DOHH2 (cell line): ENCODE measurements around the gene IGFL2.

ENCODE experiments used
- CTCF ChIP-seq: fragments of 200-600 bp; sonication (generic); IDR thresholded peaks from one replicate; pipeline ENCODE4 v1.5.1; 2014; ENCODE audit warnings: antibody characterized with exemption, mild to moderate bottlenecking, low read depth, low read length; ENCODE audit not compliant: poor library complexity, severe bottlenecking
- EZH2phosphoT487 ChIP-seq: fragments of 200-600 bp; sonication (generic); IDR thresholded peaks from 2 replicates; pipeline ENCODE4 v1.6.1; 2017; ENCODE audit warnings: borderline replicate concordance, mild to moderate bottlenecking, antibody characterized with exemption, low read length, moderate library complexity, mixed read lengths

- no peak for TF ChIP-seq CTCF
- TF ChIP-seq EZH2phosphoT487, result no peak
These were observed 43.9 kb downstream of the IGFL2 start for GRCh38 chr19:46191972-46192371.
